SK-N-SH treated with all-trans-retinoic acid at 6 μM for 48 hours (cell line): ENCODE results near the gene EXOC4.

ENCODE experiments used
- ARNTL ChIP-seq: fragments of 450-650 bp; formaldehyde crosslinking; IDR thresholded peaks from 2 replicates; pipeline ENCODE4 v1.5.0; 2020; ENCODE audit warnings: low read depth, mild to moderate bottlenecking, moderate library complexity, borderline replicate concordance
- CREB5 ChIP-seq: fragments of 250-450 bp; sonication (Bioruptor Pico); IDR thresholded peaks from 2 replicates; pipeline ENCODE4 v1.5.1; 2020; ENCODE audit warnings: low read depth, mild to moderate bottlenecking, moderate library complexity
- CSRNP3 ChIP-seq: fragments of 250-450 bp; sonication (Bioruptor Pico); IDR thresholded peaks from 2 replicates; pipeline ENCODE4 v1.5.1; 2021; ENCODE audit warnings: mild to moderate bottlenecking, moderate library complexity
- GLIS3 ChIP-seq: fragments of 250-450 bp; sonication (Bioruptor Pico); IDR thresholded peaks from 2 replicates; pipeline ENCODE4 v1.5.0; 2020; ENCODE audit warnings: mild to moderate bottlenecking, moderate library complexity
- ISL1 ChIP-seq: fragments of 250-450 bp; sonication (Bioruptor Pico); IDR thresholded peaks from 2 replicates; pipeline ENCODE4 v2.1.2; 2022; ENCODE audit warnings: mild to moderate bottlenecking, moderate library complexity
- PPARA ChIP-seq: fragments of 250-450 bp; sonication (Bioruptor Pico); IDR thresholded peaks from 2 replicates; pipeline ENCODE4 v1.5.0; 2020; ENCODE audit warnings: mild to moderate bottlenecking, borderline replicate concordance
- ZNF565 ChIP-seq: fragments of 450-650 bp; formaldehyde crosslinking; conservative IDR thresholded peaks from 2 replicates; pipeline ENCODE4 v1.5.0; 2020; ENCODE audit warnings: low read depth, mild to moderate bottlenecking, moderate library complexity

GRCh38 chr7:133705596-133705995 lies 452.7 kb downstream of the EXOC4 start:
- TF ChIP-seq ARNTL (no peak), GLIS3 (CRISPR knock-in tag) (no peak), ISL1 (no peak), ZNF565 (CRISPR knock-in tag) (no peak), CSRNP3 (CRISPR knock-in tag) (no peak), CREB5 (CRISPR knock-in tag) (peak; percentile 29; the same call in 1 of the 2 replicates), PPARA (CRISPR knock-in tag) (no peak)
